Tibial nerve (tissue), 4 donors: ENCODE results near the gene FAM200B. TPM values are rescaled to one million over a fixed set of nuclear protein-coding genes. Genes with fewer than 3 reads are reported as not detected.

Experiments
- DNase-seq, 2 donors: peaks; one replicate each; pipeline ENCODE4 v3.0.0-alpha.2; 2019; ENCODE audit warnings: low spot score in 2 of 2
- H3K27ac ChIP-seq, 4 donors: fragments of 200-600 bp; sonication (generic) in 3 of 4; one replicate each; pipeline ENCODE4 v1.5.1; 2017 to 2019; ENCODE audit warnings: mild to moderate bottlenecking in 1 of 4
- H3K27me3 ChIP-seq, 2 donors: fragments of 200-600 bp; sonication (generic) in 1 of 2; one replicate each; pipeline versions ENCODE4 v1.5.1 to v1.6.0; 2017 to 2019
- H3K36me3 ChIP-seq, 3 donors: fragments of 200-600 bp; sonication (generic); one replicate each; pipeline ENCODE4 v1.5.1; 2018 to 2019
- H3K4me1 ChIP-seq, 4 donors: fragments of 200-600 bp; sonication (generic) in 3 of 4; one replicate each; pipeline ENCODE4 v1.5.1; 2017 to 2019
- H3K4me3 ChIP-seq, 4 donors: fragments of 200-600 bp; sonication (generic) in 3 of 4; one replicate each; pipeline ENCODE4 v1.5.1; 2017 to 2019; ENCODE audit warnings: mild to moderate bottlenecking in 1 of 4, moderate library complexity in 1 of 4
- H3K9me3 ChIP-seq, 4 donors: fragments of 200-600 bp; sonication (generic) in 3 of 4; one replicate each; pipeline ENCODE4 v1.5.1; 2017 to 2019
- CTCF ChIP-seq, 5 experiments: fragments of 200-600 bp in 3 of 5; fragments of 450-650 bp in 2 of 5; sonication (generic) in 3 of 5; IDR thresholded peaks; one replicate each; pipeline ENCODE4 v1.5.1; 2016 to 2019; ENCODE audit warnings: antibody characterized with exemption in 5 of 5, mild to moderate bottlenecking in 3 of 5, moderate library complexity in 2 of 5
- EP300 ChIP-seq, 2 donors: sonication (generic); formaldehyde crosslinking; IDR thresholded peaks; one replicate each; pipeline ENCODE4 v1.6.1; 2017; ENCODE audit warnings: antibody characterized with exemption in 2 of 2, mild to moderate bottlenecking in 1 of 2
- POLR2A ChIP-seq, 2 donors: fragments of 450-650 bp; IDR thresholded peaks; one replicate each; pipeline ENCODE4 v1.6.1; 2017; ENCODE audit warnings: antibody characterized with exemption in 2 of 2, mild to moderate bottlenecking in 2 of 2, moderate library complexity in 2 of 2
- WGBS, 2 donors: methylation state at CpG; one replicate each; pipeline ENCODE4 v1.1.5; 2018; 5-methylcytosine and 5-hydroxymethylcytosine counted together
- total RNA-seq, 4 donors: library from RNA; depleted of rRNA; stranded (reverse); fragments of >200 nt; gene quantifications; one replicate each; pipeline ENCODE4 v1.1.0, GENCODE V29; 2016

The FAM200B gene
- total RNA-seq, 4 donors from 2014 or later, result 29.4 to 68.8 (median 56.0) TPM

- 84 to 90% methylated on average over 3 of the region's 3 CpGs for WGBS, 2 donors
- TF ChIP-seq EP300 (IDR thresholded peaks at IDR 0.05) (no peak), CTCF (IDR thresholded peaks at IDR 0.05) (no peak), POLR2A (IDR thresholded peaks at IDR 0.05) (no peak)
- Histone ChIP-seq H3K36me3 (no peaks in the 10 kb centered on the region), H3K4me1 (no peaks in the 10 kb centered on the region), H3K4me3 (no peak overlapping the region), H3K27ac (no peak overlapping the region), H3K27me3 (no peaks in the 10 kb centered on the region), H3K9me3 (no peaks in the 10 kb centered on the region)
- no peak for DNase-seq
These were observed 6.3 kb upstream of the FAM200B start for GRCh38 chr4:15675356-15675755.

GRCh38 chr4:15676039-15676438 is 5.6 kb upstream of the FAM200B start:
- H3K4me3 ChIP-seq, result no peak overlapping the region
- WGBS, 2 donors, result 94 to 100% methylated on average over 1 of the region's 1 CpG
- no peaks in the 10 kb centered on the region for H3K9me3 ChIP-seq
- no peaks in the 10 kb centered on the region for H3K27me3 ChIP-seq
- H3K36me3 ChIP-seq, result no peaks in the 10 kb centered on the region
- no peak for DNase-seq
- no peak overlapping the region for H3K27ac ChIP-seq
- TF ChIP-seq EP300 (IDR thresholded peaks at IDR 0.05) (no peak), CTCF (IDR thresholded peaks at IDR 0.05) (no peak), POLR2A (IDR thresholded peaks at IDR 0.05) (no peak)
- peaks cover 0 to 3% (median 2%) of the 10 kb centered on the region in 4 donors for H3K4me1 ChIP-seq

GRCh38 chr4:15676899-15677298 is 4.7 kb upstream of the FAM200B start:
- no peaks in the 10 kb centered on the region for H3K36me3 ChIP-seq
- 90 to 95% methylated on average over 6 of the region's 6 CpGs for WGBS, 2 donors
- H3K27ac ChIP-seq, result no peak overlapping the region
- H3K4me3 ChIP-seq, result no peak overlapping the region
- H3K9me3 ChIP-seq, result no peaks in the 10 kb centered on the region
- TF ChIP-seq POLR2A (IDR thresholded peaks at IDR 0.05), result no peak
- TF ChIP-seq CTCF (IDR thresholded peaks at IDR 0.05), result no peak
- no peak for TF ChIP-seq EP300 (IDR thresholded peaks at IDR 0.05)
- peaks cover 0 to 6% (median 4%) of the 10 kb centered on the region in 4 donors for H3K4me1 ChIP-seq
- DNase-seq, result no peak
- H3K27me3 ChIP-seq, result no peaks in the 10 kb centered on the region

GRCh38 chr4:15677507-15677988 is 4.1 kb upstream of the FAM200B start:
- DNase-seq, result no peak
- no peaks in the 10 kb centered on the region for H3K27me3 ChIP-seq
- no peak for TF ChIP-seq POLR2A (IDR thresholded peaks at IDR 0.05)
- TF ChIP-seq CTCF (IDR thresholded peaks at IDR 0.05), result no peak
- TF ChIP-seq EP300 (IDR thresholded peaks at IDR 0.05), result no peak
- no peak overlapping the region for H3K4me3 ChIP-seq
- H3K4me1 ChIP-seq, result peaks cover 0 to 9% (median 4%) of the 10 kb centered on the region in 4 donors
- 94 to 96% methylated on average over 2 of the region's 2 CpGs for WGBS, 2 donors
- no peaks in the 10 kb centered on the region for H3K9me3 ChIP-seq
- no peaks in the 10 kb centered on the region for H3K36me3 ChIP-seq
- no peak overlapping the region for H3K27ac ChIP-seq

GRCh38 chr4:15681067-15681371 is 608 bp upstream of the FAM200B start:
- Histone ChIP-seq H3K36me3 (peaks cover 0 to 5% (median 0%) of the 10 kb centered on the region in 3 donors), H3K4me3 (peak overlapping the region; percentile 67 to 94 (median 76)), H3K27me3 (no peaks in the 10 kb centered on the region), H3K4me1 (peaks cover 0 to 40% (median 14%) of the 10 kb centered on the region in 4 donors), H3K27ac (peak overlapping the region in 3 of 4 donors; percentile 76 to 92 (median 91)), H3K9me3 (no peaks in the 10 kb centered on the region)
- TF ChIP-seq POLR2A (IDR thresholded peaks at IDR 0.05) (no peak), EP300 (IDR thresholded peaks at IDR 0.05) (no peak), CTCF (IDR thresholded peaks at IDR 0.05) (no peak)
- WGBS, 2 donors, result 1% methylated on average over 11 to 13 of the region's 14 CpGs
- DNase-seq, result no peak
